GM18505 (cell line): Measurements from ENCODE around the gene TSGA10.

Experiments
- ATAC-seq: cut with Tn5 transposase; IDR thresholded peaks from one replicate; pipeline ENCODE4 v1.9.1; 2021; ENCODE audit not compliant: unreplicated experiment
- POLR2A ChIP-seq: IDR thresholded peaks from 4 replicates; pipeline ENCODE4 v1.6.1; 2011; ENCODE audit warnings: borderline replicate concordance; ENCODE audit not compliant: insufficient read depth, insufficient read length; ENCODE audit errors: extremely low read depth

Gene TSGA10

DNA sequence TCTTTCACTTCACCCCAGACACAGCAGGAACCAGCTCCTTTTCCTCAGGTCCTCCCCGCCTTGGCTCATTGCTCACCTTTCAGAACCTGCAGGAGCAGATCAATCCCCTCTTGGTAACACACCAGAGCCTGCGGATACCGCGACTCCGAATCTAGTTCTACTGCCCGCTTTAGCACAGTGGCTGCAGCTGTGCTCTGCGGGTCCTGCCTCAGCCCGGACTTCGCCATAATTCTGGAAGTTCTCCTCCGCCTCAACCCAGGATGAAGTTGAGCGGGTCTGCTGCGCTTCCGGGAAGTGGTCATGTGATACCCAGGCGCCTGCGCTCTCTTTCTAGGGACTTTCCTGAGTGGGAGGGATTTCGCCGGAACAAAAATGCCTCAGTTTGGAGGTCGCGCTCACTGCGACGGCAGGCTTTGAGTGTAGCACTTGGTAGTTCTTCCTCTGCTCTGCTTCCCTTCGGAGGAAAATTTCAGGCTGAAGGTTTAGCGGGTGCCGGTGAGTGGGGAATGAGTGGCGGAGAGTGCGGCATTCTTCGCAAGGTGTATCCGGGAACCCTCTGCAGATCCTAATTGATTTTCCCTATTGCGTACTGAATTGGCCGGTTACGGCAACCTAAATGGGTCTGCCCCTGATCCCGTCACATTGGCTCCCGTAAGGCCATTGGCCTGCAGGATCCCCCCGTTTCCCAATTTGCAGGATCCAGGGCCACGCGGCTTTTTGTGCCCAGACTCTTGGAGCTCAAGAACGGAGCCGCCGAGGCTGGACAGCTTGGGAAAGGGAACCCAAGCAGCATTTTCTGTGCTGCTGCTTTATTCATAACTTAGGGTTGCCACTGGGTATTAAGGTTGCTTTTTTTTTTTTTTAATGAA, 26.2 kb upstream of the TSGA10 start, which contains the start of the genes MITD1 and MRPL30:
TSS of gene MITD1 (minus strand) at position 304 of the 869 bp plus-strand sequence. CDS start at position 227, 77 bp downstream.
TSS of gene MRPL30 (plus strand) at position 430 of the 869 bp plus-strand sequence. CDS start 5,020 bp downstream, outside the sequence.
- TF ChIP-seq POLR2A, result peak; percentile 93
- ATAC-seq, result peak; percentile 86

DNA sequence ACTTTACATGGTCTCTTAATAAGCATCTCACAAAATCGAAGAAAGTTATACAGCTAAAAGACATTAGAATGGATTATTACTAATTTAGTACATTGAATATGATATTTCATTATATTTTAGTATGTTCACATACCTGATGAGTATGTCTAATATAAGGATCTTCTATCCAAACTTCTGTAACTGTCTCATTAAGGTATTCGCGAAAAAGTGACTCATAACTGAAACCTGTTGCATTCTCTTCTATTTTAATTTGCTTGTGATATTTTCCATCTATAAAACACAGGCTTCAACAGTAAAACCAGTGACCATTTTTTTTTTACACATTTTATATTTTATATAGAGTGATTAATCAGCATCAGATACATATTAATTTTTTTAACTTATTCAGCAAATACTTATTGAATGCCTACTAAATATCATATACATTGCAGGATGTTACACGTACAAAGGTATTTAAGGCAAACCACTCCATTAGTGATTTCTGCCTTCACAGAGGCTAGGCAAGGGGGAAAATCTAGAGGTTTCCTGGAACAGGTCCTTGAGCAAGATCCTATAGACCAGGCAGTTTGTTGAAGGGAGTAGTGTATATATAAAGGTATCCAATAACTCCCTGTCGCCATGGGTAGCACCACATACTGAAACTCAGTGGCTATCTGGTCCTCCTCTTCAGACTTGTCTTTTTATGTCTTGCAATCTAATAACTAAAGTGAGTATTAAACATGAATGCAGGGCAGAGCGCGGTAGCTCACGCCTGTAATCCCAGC, 16.8 kb upstream of the TSGA10 start:
- no peak for TF ChIP-seq POLR2A
- no peak for ATAC-seq

DNA sequence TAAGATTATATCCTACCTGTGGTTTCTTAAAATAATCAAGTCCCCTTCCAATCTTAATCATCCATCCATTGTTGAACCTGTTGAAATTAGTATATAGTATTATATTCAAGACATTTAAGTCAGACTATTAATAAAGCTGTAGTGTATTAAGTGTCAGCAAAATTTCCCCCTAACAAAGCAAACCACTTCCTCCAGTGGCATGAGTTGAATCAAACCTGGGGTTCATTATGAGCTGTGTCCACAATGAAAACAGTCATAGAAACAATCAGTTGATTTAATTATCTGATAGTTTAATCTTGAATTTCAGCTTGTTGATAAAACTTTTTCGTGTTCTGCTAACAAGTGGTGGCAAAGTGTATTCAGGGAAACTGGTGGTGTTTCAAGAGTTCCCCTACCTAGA, 14.8 kb upstream of the TSGA10 start:
- no peak for TF ChIP-seq POLR2A
- no peak for ATAC-seq

DNA sequence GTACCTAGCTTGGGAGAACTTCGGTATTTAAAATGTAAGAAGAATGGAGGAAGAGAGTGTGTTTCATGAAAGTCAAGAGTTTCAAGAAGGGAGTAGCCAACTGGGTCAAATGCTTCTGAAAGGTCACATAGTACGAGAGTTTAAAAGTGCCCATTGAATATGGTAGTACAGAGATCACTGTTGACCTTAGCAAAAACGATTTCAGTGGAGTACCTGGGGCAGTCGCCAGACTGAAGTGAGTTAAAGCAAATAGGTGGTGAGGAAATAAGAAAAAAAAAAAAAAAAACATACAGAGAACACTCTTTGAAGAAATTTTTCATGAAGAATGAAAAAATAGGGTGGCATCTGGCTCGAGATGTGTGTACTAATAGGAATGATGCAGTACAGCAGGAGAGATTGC, 11.5 kb upstream of the TSGA10 start:
- no peak for ATAC-seq
- TF ChIP-seq POLR2A, result no peak

DNA sequence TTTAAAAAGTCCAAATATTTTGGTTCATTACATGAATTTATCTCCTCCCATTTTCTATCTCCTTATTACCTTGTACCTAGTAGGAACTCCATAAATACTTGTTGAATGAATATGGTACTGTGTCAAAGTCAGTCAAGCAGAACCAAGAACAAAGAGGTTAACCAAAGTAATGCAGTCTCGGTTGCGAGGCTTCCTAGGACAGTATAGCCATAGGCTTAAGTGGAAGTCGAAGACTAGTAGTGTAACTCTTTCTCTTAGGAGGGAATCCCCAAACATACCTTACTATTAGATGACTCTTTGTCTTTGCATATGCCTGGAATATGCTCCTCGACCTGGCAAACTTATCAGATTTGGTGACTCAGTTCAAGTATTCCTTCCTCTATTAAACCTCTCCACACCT, 4.9 kb upstream of the TSGA10 start:
- no peak for ATAC-seq
- no peak for TF ChIP-seq POLR2A

DNA sequence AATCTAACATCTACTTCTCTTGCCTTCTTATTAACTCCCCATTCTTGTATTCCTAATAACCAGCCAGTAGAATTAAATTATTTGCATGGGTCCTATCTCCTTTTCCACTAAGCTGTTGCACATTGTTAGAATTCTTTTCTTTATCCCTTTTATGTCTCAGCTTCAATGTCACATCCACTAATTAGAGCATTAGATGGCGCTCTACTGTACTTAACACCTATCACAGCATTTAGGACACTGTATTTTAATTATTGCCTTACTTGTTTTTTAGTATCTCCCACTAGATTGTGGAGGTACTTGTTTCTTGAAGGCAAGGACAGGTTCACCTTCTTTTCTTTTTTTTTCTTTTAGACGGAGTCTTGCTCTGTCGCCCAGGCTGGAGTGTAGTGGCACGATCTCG, 3.9 kb upstream of the TSGA10 start:
- TF ChIP-seq POLR2A, result no peak
- no peak for ATAC-seq

DNA sequence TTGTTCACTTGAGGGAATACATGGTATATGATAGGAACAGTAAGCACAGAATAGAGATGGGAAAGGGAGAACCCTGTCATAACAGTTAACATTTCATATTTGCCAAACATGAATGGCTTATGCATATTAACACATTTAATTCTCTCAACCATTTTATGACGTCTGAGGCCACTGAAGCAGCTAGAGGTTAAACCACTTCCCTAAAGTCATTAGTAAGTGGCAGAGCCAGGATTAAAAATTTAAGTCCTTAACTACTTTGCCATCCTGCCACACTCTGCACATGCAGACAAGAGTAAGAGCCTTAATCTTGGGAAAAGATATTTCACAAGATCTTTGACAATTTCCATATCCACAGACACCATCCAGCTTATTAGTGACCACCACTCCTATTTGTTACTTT, 2.1 kb upstream of the TSGA10 start:
- no peak for ATAC-seq
- no peak for TF ChIP-seq POLR2A

DNA sequence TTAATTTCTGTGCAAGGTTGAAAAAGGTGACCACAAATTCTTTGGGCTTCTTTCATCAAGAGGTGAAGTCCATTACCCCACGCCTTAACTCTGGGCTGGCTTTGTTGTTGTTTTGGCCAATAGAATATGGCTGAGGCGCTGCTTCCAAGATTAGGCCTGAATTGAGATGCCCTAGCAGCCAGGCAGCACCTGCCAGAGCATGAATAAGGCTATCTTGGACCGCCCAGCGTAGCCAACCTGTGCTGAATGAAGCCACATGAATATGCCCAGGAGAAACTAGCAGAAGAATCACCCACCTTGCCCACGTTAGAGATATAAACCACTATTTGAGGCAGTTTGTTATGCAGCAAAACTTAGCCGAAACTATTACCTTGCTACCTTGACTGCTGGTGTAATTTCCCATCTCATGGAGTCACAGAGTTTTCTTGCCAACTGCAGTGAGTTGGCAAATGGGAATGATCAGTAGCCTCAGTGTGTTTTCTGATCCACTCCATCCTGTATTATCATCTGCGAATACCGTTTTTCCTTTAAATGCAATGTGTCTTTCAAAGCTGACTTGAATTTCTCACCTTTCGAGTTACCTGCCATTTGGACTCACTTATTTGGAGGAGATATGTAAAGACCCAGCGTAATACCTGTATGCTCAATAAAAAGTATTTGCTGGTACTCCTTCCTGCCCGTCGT, 679 bp downstream of the TSGA10 start:
- no peak for TF ChIP-seq POLR2A
- no peak for ATAC-seq

DNA sequence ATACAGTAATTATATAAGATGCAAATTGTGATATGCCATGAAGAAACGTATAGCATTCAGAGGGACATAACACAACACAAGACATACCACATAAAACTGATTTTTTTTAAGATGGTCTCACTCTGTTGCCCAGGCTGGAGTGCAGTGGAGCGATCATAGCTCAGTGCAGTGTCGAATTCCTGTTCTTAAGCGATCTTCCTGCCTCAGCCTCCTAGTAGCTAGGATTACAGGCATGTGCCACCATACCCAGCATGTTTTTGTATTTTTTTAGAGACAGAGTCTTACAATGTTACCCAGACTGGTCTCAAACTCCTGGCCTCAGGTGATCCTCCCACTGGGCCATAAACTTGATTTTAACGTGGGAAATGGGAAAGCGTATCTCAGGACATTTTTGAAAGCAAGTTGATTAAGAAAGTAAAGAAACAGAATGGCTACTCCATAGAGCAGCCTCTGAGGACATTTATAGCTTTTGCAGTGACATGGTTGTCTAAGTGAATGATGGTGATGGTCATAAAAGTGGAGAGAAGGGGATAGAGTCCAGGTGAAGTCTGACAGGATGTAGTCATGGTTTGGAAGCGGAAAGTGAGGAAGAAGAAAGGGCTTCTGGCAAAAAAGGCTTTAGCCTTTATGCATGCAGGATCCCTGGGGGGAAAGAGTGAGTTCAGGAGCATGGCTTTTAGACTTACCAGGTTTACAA, 2.4 kb downstream of the TSGA10 start:
- ATAC-seq, result no peak
- TF ChIP-seq POLR2A, result no peak

DNA sequence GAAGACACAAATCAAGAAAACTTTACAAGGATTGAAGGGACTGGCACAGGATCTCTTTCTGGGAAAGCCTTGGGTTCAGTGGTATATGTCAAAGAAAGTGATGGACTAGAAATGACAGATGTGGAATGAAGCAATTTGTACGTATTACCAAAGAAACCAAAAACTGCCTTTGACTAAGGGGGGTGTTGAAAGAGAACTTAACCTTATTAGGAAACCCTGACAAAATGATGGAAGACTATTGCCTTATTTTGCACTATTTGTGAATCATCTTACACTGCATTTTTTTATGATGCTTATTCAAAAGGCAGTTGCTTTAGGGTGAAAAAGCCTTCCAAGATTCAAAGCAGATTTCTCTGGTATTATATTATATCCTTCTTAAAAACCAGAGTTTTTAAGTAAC, 4.0 kb downstream of the TSGA10 start:
- TF ChIP-seq POLR2A, result no peak
- ATAC-seq, result no peak

DNA sequence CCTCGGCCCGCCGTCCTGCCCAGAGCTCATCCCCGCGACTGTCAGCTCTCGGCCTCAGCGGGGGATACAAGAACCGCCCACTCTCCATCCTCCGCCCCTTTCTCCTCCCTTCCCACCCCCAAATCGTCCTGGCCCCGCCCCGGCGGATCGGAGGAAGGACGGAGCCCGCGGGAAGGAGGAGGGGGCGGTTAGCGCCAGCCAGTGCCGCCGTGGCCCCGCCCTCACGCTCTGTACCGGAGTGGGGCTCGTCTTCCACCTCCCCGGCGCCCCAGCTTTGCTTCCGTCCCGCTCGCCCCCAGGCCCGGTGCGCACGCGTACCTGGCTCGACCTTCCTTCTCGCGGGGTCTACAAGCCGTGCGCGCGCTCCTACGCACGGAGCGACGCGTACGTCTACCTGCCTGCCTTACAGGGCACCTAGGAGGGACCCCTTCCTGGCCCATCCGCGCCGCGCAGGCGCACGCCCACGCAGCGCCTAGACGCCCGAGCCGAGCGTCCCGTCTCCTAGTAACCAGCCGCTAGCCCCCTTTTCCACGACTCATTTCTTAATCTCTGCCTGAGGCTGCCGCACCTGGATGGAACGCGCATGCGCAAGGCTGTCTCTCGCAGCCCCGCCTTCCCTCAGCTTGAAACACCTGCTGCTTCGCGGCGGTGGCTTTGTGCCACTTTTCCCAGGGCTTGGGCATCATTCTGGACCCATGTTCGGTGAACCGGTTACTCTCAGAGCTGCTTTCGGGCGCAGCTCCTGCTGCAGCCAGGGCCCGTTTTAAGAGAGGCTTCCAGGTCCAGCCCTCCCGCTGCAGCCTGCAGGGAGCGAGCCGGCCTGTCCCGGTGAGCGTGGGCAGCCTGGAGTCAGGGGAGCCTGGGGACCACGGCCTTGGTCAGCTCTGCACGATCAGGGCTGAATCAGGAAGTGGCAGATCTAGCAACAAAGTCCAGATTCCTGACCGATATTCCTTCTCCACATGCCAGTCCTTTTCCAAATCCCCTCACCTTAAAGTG, 13.3 kb downstream of the TSGA10 start, which contains the start of gene C2orf15:
TSS of gene C2orf15 (plus strand) at position 598 of the 999 bp plus-strand sequence. CDS start 8,852 bp downstream, outside the sequence.
- ATAC-seq, result peak; percentile 85
- TF ChIP-seq POLR2A, result peak; percentile 85

DNA sequence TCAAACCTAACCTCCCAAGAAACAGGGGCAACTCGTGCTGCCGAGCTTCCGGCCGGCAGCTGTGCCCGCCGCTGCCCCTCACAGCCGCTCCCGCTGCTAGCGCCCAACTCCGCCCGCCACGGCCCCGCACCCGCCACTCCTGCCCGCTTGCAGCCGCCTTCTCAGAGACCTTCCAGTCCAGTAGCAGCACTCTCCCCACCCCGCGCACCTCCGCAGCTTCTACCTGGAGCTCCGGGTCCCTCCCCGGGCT, 14.0 kb downstream of the TSGA10 start:
- peak; percentile 27 for ATAC-seq
- no peak for TF ChIP-seq POLR2A

DNA sequence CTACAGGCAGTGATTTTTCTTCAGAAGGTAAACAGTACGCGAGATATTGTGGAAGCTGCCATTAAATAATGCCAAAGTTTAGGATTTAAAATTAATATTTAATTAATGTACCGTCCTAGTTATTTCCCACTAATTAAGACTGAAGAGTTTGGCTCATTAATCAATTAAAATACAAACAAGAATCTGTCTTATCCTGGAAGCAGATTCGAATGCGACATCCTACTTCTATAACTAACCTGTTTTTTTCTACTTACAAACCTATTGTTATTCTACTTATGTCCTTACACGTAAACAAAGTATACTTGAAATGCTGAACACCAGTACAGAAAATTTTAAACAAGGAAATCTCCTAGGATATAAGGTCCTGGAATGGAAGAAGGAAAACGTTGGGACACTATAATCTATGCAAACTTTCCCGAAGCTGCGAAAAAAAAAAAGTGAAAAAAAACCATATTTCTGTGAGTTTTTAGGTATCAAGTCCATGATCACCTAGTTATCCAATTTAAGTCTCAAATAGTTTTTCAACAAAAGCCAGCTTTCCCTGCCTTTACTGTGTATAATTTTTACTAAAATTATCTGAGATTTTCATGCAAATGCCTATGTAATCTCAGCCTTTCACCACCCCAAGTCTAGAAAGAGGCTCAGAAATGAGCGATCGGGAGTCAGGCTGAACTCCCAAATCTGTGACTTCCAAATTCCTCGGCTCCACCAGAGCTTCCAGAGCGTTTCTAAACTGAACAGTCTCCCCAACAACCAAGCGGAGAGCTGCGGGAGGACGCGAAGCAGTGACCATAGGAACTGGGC, 14.5 kb downstream of the TSGA10 start:
- ATAC-seq, result no peak
- TF ChIP-seq POLR2A, result no peak
